GM12878 (cell line): ENCODE results near the gene OMP.

Experiments
- ASH2L ChIP-seq: fragments of 300-600, 200-600 bp; sonication (generic); IDR thresholded peaks from 2 replicates; pipeline ENCODE4 v1.6.1; 2017; ENCODE audit warnings: low read depth, mild to moderate bottlenecking, borderline replicate concordance
- BCL3 ChIP-seq: IDR thresholded peaks from 2 replicates; pipeline ENCODE4 v1.6.1; 2011; ENCODE audit warnings: borderline replicate concordance, low read depth, mild to moderate bottlenecking, moderate library complexity, low read length; ENCODE audit not compliant: insufficient read depth, poor library complexity, severe bottlenecking
- BHLHE40 ChIP-seq, 2 experiments: fragments of 450-650 bp in 1 of 2; IDR thresholded peaks; 2 replicates each; pipeline ENCODE4 v1.6.1; 2011 to 2017; ENCODE audit warnings: low read depth in 2 of 2, borderline replicate concordance in 1 of 2, improper control_type of control experiment in 1 of 2, low read length in 1 of 2, mild to moderate bottlenecking in 1 of 2
- CBFB ChIP-seq: IDR thresholded peaks from 2 replicates; pipeline ENCODE4 v1.6.1; 2016; ENCODE audit warnings: antibody characterized with exemption, low read depth
- EP300 ChIP-seq, 2 experiments: fragments of 150-350 bp in 1 of 2; IDR thresholded peaks; 2 replicates each; pipeline ENCODE4 v1.6.1; 2011 to 2012; ENCODE audit warnings: low read depth in 2 of 2, low read length in 2 of 2, borderline replicate concordance in 1 of 2, improper control_type of control experiment in 1 of 2, inconsistent platforms in 1 of 2; ENCODE audit not compliant: control insufficient read depth in 1 of 2
- IKZF1 ChIP-seq: fragments of 450-650 bp; conservative IDR thresholded peaks from 2 replicates; pipeline ENCODE4 v1.6.1; 2017; ENCODE audit warnings: antibody characterized with exemption, mild to moderate bottlenecking
- KAT2A ChIP-seq: conservative IDR thresholded peaks from 2 replicates; pipeline ENCODE4 v1.6.1; 2011; ENCODE audit warnings: low read depth, low read length; ENCODE audit not compliant: control insufficient read depth
- POLR2A ChIP-seq: IDR thresholded peaks from 2 replicates; pipeline ENCODE4 v1.6.1; 2011; ENCODE audit warnings: low read depth, mild to moderate bottlenecking, low read length
- POLR2AphosphoS5 ChIP-seq: IDR thresholded peaks from 2 replicates; pipeline ENCODE4 v1.6.1; 2011; ENCODE audit warnings: mild to moderate bottlenecking, low read length, inconsistent platforms
- RAD21 ChIP-seq: IDR thresholded peaks from 2 replicates; pipeline ENCODE4 v1.6.1; 2011; ENCODE audit warnings: mild to moderate bottlenecking, low read depth, low read length, moderate library complexity; ENCODE audit not compliant: insufficient read depth
- TF ChIP-seq, protein P1 (sequence below), 3 experiments: IDR thresholded peaks in 2 of 3; conservative IDR thresholded peaks in 1 of 3; 2 replicates each; pipeline ENCODE4 v1.5.1; 2011; ENCODE audit warnings: low read depth in 3 of 3, low read length in 3 of 3, mild to moderate bottlenecking in 3 of 3, control low read depth in 2 of 3, moderate library complexity in 2 of 3, inconsistent platforms in 1 of 3, mixed read lengths in 1 of 3; ENCODE audit not compliant: control insufficient read depth in 2 of 3, insufficient read depth in 1 of 3; ENCODE audit errors: extremely low read depth in 1 of 3
- TF ChIP-seq, protein P2 (sequence below): IDR thresholded peaks from 2 replicates; pipeline ENCODE4 v1.6.1; 2011; ENCODE audit warnings: low read depth, mild to moderate bottlenecking, low read length, moderate library complexity, borderline replicate concordance; ENCODE audit errors: extremely low read depth

DNA sequence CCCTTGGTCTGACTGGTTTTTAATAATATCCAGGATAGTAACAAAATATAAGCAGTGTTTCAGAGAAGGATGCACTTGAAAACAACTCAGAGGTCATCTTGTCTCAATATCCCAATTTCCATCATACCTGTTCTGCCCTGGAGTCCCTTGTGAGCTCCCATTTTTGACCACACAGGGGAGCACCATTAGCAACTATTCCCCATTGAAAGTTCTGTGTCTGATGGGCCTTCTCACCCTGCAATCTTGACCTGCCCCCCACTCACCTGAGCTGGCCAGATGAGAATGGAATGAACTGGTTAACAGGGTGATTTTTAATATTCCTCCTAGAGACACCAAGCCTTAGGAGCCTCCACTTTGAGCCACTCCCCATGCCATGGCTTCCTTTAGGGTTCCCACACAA, 39.7 kb upstream of the OMP start:
- no peak for TF ChIP-seq POLR2A
- 0 out of 2 replicates have a peak, but pooled peaks have one; percentile 17 for TF ChIP-seq RAD21
- TF ChIP-seq EP300 (IDR thresholded peaks at IDR 0.05; ENCODE audit: borderline replicate concordance in 1 of 2, control insufficient read depth in 1 of 2, low read depth in 2 of 2, low read length in 2 of 2): no peak
- TF ChIP-seq BCL3: no peak
- TF ChIP-seq, protein P1, sequence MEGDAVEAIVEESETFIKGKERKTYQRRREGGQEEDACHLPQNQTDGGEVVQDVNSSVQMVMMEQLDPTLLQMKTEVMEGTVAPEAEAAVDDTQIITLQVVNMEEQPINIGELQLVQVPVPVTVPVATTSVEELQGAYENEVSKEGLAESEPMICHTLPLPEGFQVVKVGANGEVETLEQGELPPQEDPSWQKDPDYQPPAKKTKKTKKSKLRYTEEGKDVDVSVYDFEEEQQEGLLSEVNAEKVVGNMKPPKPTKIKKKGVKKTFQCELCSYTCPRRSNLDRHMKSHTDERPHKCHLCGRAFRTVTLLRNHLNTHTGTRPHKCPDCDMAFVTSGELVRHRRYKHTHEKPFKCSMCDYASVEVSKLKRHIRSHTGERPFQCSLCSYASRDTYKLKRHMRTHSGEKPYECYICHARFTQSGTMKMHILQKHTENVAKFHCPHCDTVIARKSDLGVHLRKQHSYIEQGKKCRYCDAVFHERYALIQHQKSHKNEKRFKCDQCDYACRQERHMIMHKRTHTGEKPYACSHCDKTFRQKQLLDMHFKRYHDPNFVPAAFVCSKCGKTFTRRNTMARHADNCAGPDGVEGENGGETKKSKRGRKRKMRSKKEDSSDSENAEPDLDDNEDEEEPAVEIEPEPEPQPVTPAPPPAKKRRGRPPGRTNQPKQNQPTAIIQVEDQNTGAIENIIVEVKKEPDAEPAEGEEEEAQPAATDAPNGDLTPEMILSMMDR (IDR thresholded peaks at IDR 0.05 in 2 of 3, conservative IDR thresholded peaks at IDR 0.05 in 1 of 3; ENCODE audit: control insufficient read depth in 2 of 3, extremely low read depth in 1 of 3, insufficient read depth in 1 of 3, low read depth in 3 of 3, low read length in 3 of 3): no peak
- no peak for TF ChIP-seq ASH2L
- TF ChIP-seq IKZF1: no peak
- TF ChIP-seq POLR2AphosphoS5: no peak
- TF ChIP-seq, protein P2, sequence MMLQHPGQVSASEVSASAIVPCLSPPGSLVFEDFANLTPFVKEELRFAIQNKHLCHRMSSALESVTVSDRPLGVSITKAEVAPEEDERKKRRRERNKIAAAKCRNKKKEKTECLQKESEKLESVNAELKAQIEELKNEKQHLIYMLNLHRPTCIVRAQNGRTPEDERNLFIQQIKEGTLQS: no peak
- no peak for TF ChIP-seq BHLHE40 (IDR thresholded peaks at IDR 0.05; ENCODE audit: borderline replicate concordance in 1 of 2, low read depth in 2 of 2, low read length in 1 of 2)
- TF ChIP-seq KAT2A: no peak
- TF ChIP-seq CBFB: no peak
